Ascending aorta (tissue), 2 donors: ENCODE measurements around the gene ING5. TPM values are rescaled to one million over a fixed set of nuclear protein-coding genes. Genes with fewer than 3 reads are reported as not detected.

Source experiments
- DNase-seq, 2 donors: peaks; one replicate each; pipeline ENCODE4 v3.0.0-alpha.2; 2019; ENCODE audit warnings: low spot score in 2 of 2
- H3K27ac ChIP-seq, 2 donors: fragments of 200-600 bp; sonication (generic); one replicate each; pipeline ENCODE4 v1.5.1; 2016 to 2017; ENCODE audit warnings: mild to moderate bottlenecking in 1 of 2
- H3K27me3 ChIP-seq: fragments of 200-600 bp; sonication (generic); one replicate; pipeline ENCODE4 v1.5.1; 2017
- H3K36me3 ChIP-seq, 2 donors: fragments of 200-600 bp; sonication (generic); one replicate each; pipeline ENCODE4 v1.5.1; 2016
- H3K4me1 ChIP-seq, 2 donors: fragments of 200-600 bp; sonication (generic); one replicate each; pipeline ENCODE4 v1.5.1; 2016 to 2017; ENCODE audit warnings: mild to moderate bottlenecking in 1 of 2
- H3K4me3 ChIP-seq, 2 donors: fragments of 200-600 bp; sonication (generic); one replicate each; pipeline ENCODE4 v1.5.1; 2016 to 2017; ENCODE audit warnings: mild to moderate bottlenecking in 1 of 2
- H3K9me3 ChIP-seq, 2 donors: fragments of 200-600 bp; sonication (generic); one replicate each; pipeline ENCODE4 v1.5.1; 2016
- CTCF ChIP-seq, 3 experiments: fragments of 200-600 bp in 2 of 3; fragments of 450-650 bp in 1 of 3; sonication (generic) in 2 of 3; IDR thresholded peaks; one replicate each; pipeline ENCODE4 v1.5.1; 2016 to 2019; ENCODE audit warnings: antibody characterized with exemption in 3 of 3, mild to moderate bottlenecking in 1 of 3, moderate library complexity in 1 of 3
- intact Hi-C: fragments of 100-400 bp; cut with DNase I; formaldehyde crosslinking; loops from one replicate; pipeline ENCODE4 v1.15.1; 2023
- total RNA-seq: library from RNA; depleted of rRNA; stranded (reverse); fragments of >200 nt; gene quantifications from one replicate; pipeline ENCODE4 v1.1.0, GENCODE V29; 2016

The ING5 gene
- total RNA-seq, 1 donor from 2014 or later = 38.1 TPM

GRCh38 chr2:241736111-241736510 lies 34.3 kb downstream of the ING5 start:
- H3K27ac ChIP-seq = no peak overlapping the region
- H3K4me1 ChIP-seq = peaks cover 5 to 6% of the 10 kb centered on the region in 2 donors
- intact Hi-C loops = loop anchor here (10.0 kb wide), 1 partner anchor 381 kb away; the partner anchor contains the start of gene FARP2
- peak overlapping the region in 1 of 2 donors; percentile 84 for H3K4me3 ChIP-seq
- H3K9me3 ChIP-seq = no peaks in the 10 kb centered on the region
- H3K27me3 ChIP-seq = no peaks in the 10 kb centered on the region
- DNase-seq = no peak
- TF ChIP-seq CTCF (IDR thresholded peaks at IDR 0.05) = no peak
- no peaks in the 10 kb centered on the region for H3K36me3 ChIP-seq

GRCh38 chr2:241738040-241738686 lies 36.3 kb downstream of the ING5 start:
- no peak for TF ChIP-seq CTCF (IDR thresholded peaks at IDR 0.05)
- no peak overlapping the region for H3K27ac ChIP-seq
- DNase-seq = no peak
- peaks cover 0 to 4% of the 10 kb centered on the region in 2 donors for H3K36me3 ChIP-seq
- H3K9me3 ChIP-seq = no peaks in the 10 kb centered on the region
- H3K4me3 ChIP-seq = no peak overlapping the region
- intact Hi-C loops = loop anchor here (10.0 kb wide), 1 partner anchor 383 kb away; the partner anchor contains the start of gene FARP2
- peaks cover 5 to 6% of the 10 kb centered on the region in 2 donors for H3K4me1 ChIP-seq
- no peaks in the 10 kb centered on the region for H3K27me3 ChIP-seq

- DNase-seq = no peak
- H3K27me3 ChIP-seq = no peaks in the 10 kb centered on the region
- H3K9me3 ChIP-seq = no peaks in the 10 kb centered on the region
- H3K36me3 ChIP-seq = peaks cover 6 to 11% of the 10 kb centered on the region in 2 donors
- H3K4me3 ChIP-seq = no peak overlapping the region
- no peak for TF ChIP-seq CTCF (IDR thresholded peaks at IDR 0.05)
- intact Hi-C loops = loop anchor here (10.0 kb wide), 1 partner anchor 384 kb away; the partner anchor contains the start of gene FARP2
- peaks cover under 1 to 6% of the 10 kb centered on the region in 2 donors for H3K4me1 ChIP-seq
- no peak overlapping the region for H3K27ac ChIP-seq
Measured at GRCh38 chr2:241739177-241739576, 37.3 kb downstream of the ING5 start.

- no peak overlapping the region for H3K4me3 ChIP-seq
- H3K27ac ChIP-seq = no peak overlapping the region
- no peaks in the 10 kb centered on the region for H3K9me3 ChIP-seq
- H3K36me3 ChIP-seq = peaks cover 10 to 16% of the 10 kb centered on the region in 2 donors
- intact Hi-C loops = loop anchor here (10.0 kb wide), 1 partner anchor 385 kb away; the partner anchor contains the start of gene FARP2
- peaks cover 0 to 6% of the 10 kb centered on the region in 2 donors for H3K4me1 ChIP-seq
- TF ChIP-seq CTCF (IDR thresholded peaks at IDR 0.05) = no peak
- H3K27me3 ChIP-seq = no peaks in the 10 kb centered on the region
- DNase-seq = no peak
Measured at GRCh38 chr2:241739651-241740050, 37.8 kb downstream of the ING5 start.

- intact Hi-C loops = no loop called here
- Histone ChIP-seq H3K27ac (no peak overlapping the region), H3K27me3 (no peaks in the 10 kb centered on the region), H3K4me3 (no peak overlapping the region), H3K36me3 (peaks cover 17 to 30% of the 10 kb centered on the region in 2 donors), H3K9me3 (no peaks in the 10 kb centered on the region), H3K4me1 (no peaks in the 10 kb centered on the region)
- TF ChIP-seq CTCF (IDR thresholded peaks at IDR 0.05) = no peak
- DNase-seq = no peak
Measured at GRCh38 chr2:241741016-241741415, 39.2 kb downstream of the ING5 start.
